K562 (cell line): ENCODE data around the gene GET3. TPM values are rescaled to one million over a fixed set of nuclear protein-coding genes. Genes with fewer than 3 reads are reported as not detected.
A peak's percentile ranks its signal among the peaks of the same experiment; 100 is the strongest.

Experiments used
- ARID2 ChIP-seq: fragments of 450-650 bp; IDR thresholded peaks from 2 replicates; pipeline ENCODE4 v1.6.1; 2017; ENCODE audit warnings: antibody characterized with exemption, mild to moderate bottlenecking
- FOSL1 ChIP-seq: fragments of 200-800 bp; sonication (Bioruptor generic); conservative IDR thresholded peaks from 2 replicates; pipeline ENCODE4 v1.6.1; 2016; ENCODE audit warnings: missing genetic modification characterization, missing compliant biosample characterization
- FOXK2 ChIP-seq, 2 experiments: fragments of 450-650 bp; IDR thresholded peaks in 1 of 2; conservative IDR thresholded peaks in 1 of 2; 2 replicates each; pipeline ENCODE4 v1.6.1; 2016; ENCODE audit warnings: low read depth in 2 of 2, mild to moderate bottlenecking in 1 of 2
- HMG20A ChIP-seq: fragments of 450-650 bp; formaldehyde crosslinking; conservative IDR thresholded peaks from 2 replicates; pipeline ENCODE4 v1.4.0; 2020; ENCODE audit warnings: mild to moderate bottlenecking, mixed read lengths
- NR4A1 ChIP-seq, 2 experiments: fragments of 250-450 bp in 1 of 2; fragments of 450-650 bp in 1 of 2; sonication (Bioruptor Pico) in 1 of 2; IDR thresholded peaks; 2 replicates each; pipeline versions ENCODE4 v1.4.0 to v1.6.1; 2016 to 2020; ENCODE audit warnings: mild to moderate bottlenecking in 2 of 2, missing compliant biosample characterization in 1 of 2, missing genetic modification characterization in 1 of 2, moderate library complexity in 1 of 2
- NUFIP1 ChIP-seq: fragments of 450-650 bp; IDR thresholded peaks from 2 replicates; pipeline ENCODE4 v1.6.1; 2018; ENCODE audit not compliant: partially characterized antibody
- PHB ChIP-seq: fragments of 250-450 bp; sonication (Bioruptor Pico); IDR thresholded peaks from 2 replicates; pipeline ENCODE4 v1.5.0; 2021
- PPARD ChIP-seq: fragments of 250-450 bp; sonication (Bioruptor Pico); IDR thresholded peaks from 2 replicates; pipeline ENCODE4 v1.8.0; 2022; ENCODE audit warnings: inconsistent platforms, mild to moderate bottlenecking, moderate library complexity
- SAFB ChIP-seq: fragments of 200-400 bp; formaldehyde crosslinking; IDR thresholded peaks from 2 replicates; pipeline ENCODE4 v1.6.1; 2017; ENCODE audit warnings: low read depth, low read length, borderline replicate concordance
- SP1 ChIP-seq: sonication (generic); formaldehyde crosslinking; IDR thresholded peaks from 2 replicates; pipeline ENCODE4 v1.8.1; 2022; ENCODE audit warnings: mild to moderate bottlenecking, missing genetic modification reagents
- U2AF2 ChIP-seq: fragments of 200-400 bp; formaldehyde crosslinking; optimal IDR thresholded peaks from 2 replicates; pipeline ENCODE3; 2017; ENCODE audit warnings: low read depth, mild to moderate bottlenecking, low read length
- ZBTB8A ChIP-seq: fragments of 450-650 bp; IDR thresholded peaks from 2 replicates; pipeline ENCODE4 v1.6.1; 2018; ENCODE audit warnings: mild to moderate bottlenecking, moderate library complexity; ENCODE audit not compliant: partially characterized antibody
- ZNF24 ChIP-seq: fragments of 450-650 bp; IDR thresholded peaks from 2 replicates; pipeline ENCODE4 v1.6.1; 2016
- ZNF347 ChIP-seq: fragments of 450-650 bp; formaldehyde crosslinking; IDR thresholded peaks from 2 replicates; pipeline ENCODE4 v1.4.0; 2020; ENCODE audit warnings: low read depth, mild to moderate bottlenecking, moderate library complexity
- ZNF41 ChIP-seq: fragments of 250-450 bp; sonication (Bioruptor Pico); conservative IDR thresholded peaks from 2 replicates; pipeline ENCODE4 v1.4.0; 2020; ENCODE audit warnings: mild to moderate bottlenecking
- ZNF717 ChIP-seq: fragments of 250-450 bp; sonication (Bioruptor Pico); IDR thresholded peaks from 2 replicates; pipeline ENCODE4 v1.5.0; 2021
- polyA plus RNA-seq, 8 experiments: library from polyadenylated mRNA; depleted of rRNA in 4 of 8; stranded (reverse) in 5 of 8; unstranded in 3 of 8; fragments of >200 nt; fragmentation: Nextera tagmentation in 2 of 8; fragmentation: Illumina TruSeq in 1 of 8; extraction: Ambion mirVana in 2 of 8; extraction: Trizol in 1 of 8; gene quantifications; 2 replicates each; pipeline versions ENCODE4 v1.2.1 to v1.2.3, GENCODE V29; 2011 to 2014; ENCODE audit warnings: inconsistent platforms in 1 of 8, missing spikeins in 1 of 8
- total RNA-seq, 7 experiments: library from RNA; depleted of rRNA in 6 of 7; stranded (reverse); fragments of >200 nt in 6 of 7; fragmentation: Illumina TruSeq in 2 of 7; extraction: Trizol in 2 of 7; gene quantifications; 2 replicates each; pipeline versions ENCODE4 v1.2.1 to v1.2.3, GENCODE V29; 2011 to 2021; ENCODE audit warnings: low replicate concordance in 1 of 7
- TF ChIP-seq, protein P1 (sequence below): fragments of 250-450 bp; sonication (Bioruptor Pico); IDR thresholded peaks from 2 replicates; pipeline ENCODE4 v1.8.0; 2022; ENCODE audit warnings: inconsistent platforms, mild to moderate bottlenecking, moderate library complexity, borderline replicate concordance
- TF ChIP-seq, protein P2 (sequence below): fragments of 200-400 bp; formaldehyde crosslinking; IDR thresholded peaks from 2 replicates; pipeline ENCODE4 v1.6.1; 2017; ENCODE audit warnings: mild to moderate bottlenecking, low read depth, low read length, moderate library complexity
- TF ChIP-seq, protein P3 (sequence below): fragments of 450-650 bp; IDR thresholded peaks from 2 replicates; pipeline ENCODE4 v1.6.1; 2016; ENCODE audit warnings: antibody characterized with exemption
- TF ChIP-seq, protein P4 (sequence below): sonication (generic); formaldehyde crosslinking; IDR thresholded peaks from 2 replicates; pipeline ENCODE4 v1.8.0; 2022; ENCODE audit warnings: mild to moderate bottlenecking, missing genetic modification reagents

Gene GET3
- total and polyA plus RNA-seq, 9 of the 15 experiments (the other 6 are each of a cell fraction or from before 2014, with no cell fraction given): 8.3 to 83.5 (median 51.8) TPM

DNA sequence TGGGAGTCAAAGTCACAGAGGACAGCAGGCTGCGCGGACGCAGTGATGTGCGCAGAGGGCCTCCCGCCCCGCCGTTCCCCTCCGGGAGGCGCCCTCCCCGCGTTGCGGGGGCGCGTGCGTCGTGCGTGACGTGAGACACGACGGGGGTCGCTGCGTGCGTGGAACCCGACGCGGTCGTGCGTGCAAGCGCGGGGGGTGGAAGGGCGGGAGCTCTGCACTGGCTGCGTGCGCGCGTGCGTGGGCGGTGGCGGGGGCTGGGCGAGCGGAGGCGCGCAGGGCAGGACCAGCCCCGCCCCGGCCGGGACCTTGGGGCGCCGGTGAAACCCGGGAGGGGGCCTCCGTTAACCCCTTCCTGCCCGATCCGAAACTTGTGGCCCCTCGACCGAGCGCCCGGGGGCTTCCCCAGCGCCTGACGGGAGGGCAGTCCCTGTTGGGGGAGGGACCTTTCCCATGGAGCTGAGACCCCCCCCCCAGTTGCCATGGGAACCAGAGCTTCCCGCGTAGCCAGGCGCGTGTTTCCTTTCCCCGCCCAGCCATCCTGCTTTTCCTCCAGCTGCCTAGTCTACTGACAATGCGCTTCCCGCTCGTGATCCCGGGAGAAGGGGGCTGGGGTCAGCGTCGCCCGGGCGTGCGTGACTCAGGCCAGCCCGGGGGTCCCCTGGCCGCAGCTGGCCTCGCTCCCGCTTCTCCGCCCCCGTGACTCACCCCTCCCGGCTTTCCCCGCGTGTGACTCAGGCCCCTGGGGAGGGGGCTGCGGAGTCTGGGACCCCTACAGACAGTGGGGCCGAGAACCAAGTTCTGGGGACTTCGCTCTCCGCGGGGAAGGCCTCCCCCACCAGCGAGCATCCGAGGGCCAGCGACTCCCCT is 45.4 kb downstream of the GET3 start (continued):
- no peak for TF ChIP-seq NUFIP1
- TF ChIP-seq, protein P1, sequence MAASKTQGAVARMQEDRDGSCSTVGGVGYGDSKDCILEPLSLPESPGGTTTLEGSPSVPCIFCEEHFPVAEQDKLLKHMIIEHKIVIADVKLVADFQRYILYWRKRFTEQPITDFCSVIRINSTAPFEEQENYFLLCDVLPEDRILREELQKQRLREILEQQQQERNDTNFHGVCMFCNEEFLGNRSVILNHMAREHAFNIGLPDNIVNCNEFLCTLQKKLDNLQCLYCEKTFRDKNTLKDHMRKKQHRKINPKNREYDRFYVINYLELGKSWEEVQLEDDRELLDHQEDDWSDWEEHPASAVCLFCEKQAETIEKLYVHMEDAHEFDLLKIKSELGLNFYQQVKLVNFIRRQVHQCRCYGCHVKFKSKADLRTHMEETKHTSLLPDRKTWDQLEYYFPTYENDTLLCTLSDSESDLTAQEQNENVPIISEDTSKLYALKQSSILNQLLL (CRISPR knock-in tag): no peak
- TF ChIP-seq NR4A1 (CRISPR knock-in tag; IDR thresholded peaks at IDR 0.05): 0 out of 2 replicates have a peak, but pooled peaks have one; percentile 29
- TF ChIP-seq NR4A1 (tag; IDR thresholded peaks at IDR 0.05): no peak; the same call in 1 of the 2 replicates
- TF ChIP-seq ZNF41 (CRISPR knock-in tag): no peak
- no peak for TF ChIP-seq ZNF347
- TF ChIP-seq, protein P2, sequence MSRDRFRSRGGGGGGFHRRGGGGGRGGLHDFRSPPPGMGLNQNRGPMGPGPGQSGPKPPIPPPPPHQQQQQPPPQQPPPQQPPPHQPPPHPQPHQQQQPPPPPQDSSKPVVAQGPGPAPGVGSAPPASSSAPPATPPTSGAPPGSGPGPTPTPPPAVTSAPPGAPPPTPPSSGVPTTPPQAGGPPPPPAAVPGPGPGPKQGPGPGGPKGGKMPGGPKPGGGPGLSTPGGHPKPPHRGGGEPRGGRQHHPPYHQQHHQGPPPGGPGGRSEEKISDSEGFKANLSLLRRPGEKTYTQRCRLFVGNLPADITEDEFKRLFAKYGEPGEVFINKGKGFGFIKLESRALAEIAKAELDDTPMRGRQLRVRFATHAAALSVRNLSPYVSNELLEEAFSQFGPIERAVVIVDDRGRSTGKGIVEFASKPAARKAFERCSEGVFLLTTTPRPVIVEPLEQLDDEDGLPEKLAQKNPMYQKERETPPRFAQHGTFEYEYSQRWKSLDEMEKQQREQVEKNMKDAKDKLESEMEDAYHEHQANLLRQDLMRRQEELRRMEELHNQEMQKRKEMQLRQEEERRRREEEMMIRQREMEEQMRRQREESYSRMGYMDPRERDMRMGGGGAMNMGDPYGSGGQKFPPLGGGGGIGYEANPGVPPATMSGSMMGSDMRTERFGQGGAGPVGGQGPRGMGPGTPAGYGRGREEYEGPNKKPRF: no peak
- no peak for TF ChIP-seq ZNF717
- TF ChIP-seq ZNF24: 0 out of 2 replicates have a peak, but pooled peaks have one; percentile 21
- TF ChIP-seq FOSL1: peak; percentile 70
- TF ChIP-seq PPARD (CRISPR knock-in tag): no peak
- TF ChIP-seq, protein P3, sequence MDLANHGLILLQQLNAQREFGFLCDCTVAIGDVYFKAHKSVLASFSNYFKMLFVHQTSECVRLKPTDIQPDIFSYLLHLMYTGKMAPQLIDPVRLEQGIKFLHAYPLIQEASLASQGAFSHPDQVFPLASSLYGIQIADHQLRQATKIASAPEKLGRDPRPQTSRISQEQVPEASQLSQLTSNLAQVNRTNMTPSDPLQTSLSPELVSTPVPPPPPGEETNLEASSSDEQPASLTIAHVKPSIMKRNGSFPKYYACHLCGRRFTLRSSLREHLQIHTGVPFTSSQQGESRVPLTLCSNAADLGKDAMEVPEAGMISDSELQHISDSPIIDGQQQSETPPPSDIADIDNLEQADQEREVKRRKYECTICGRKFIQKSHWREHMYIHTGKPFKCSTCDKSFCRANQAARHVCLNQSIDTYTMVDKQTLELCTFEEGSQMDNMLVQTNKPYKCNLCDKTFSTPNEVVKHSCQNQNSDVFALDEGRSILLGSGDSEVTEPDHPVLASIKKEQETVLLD: peak; percentile 97
- TF ChIP-seq ARID2: no peak
- TF ChIP-seq PHB: no peak
- peak; percentile 100 for TF ChIP-seq SAFB
- no peak for TF ChIP-seq U2AF2
- TF ChIP-seq, protein P4, sequence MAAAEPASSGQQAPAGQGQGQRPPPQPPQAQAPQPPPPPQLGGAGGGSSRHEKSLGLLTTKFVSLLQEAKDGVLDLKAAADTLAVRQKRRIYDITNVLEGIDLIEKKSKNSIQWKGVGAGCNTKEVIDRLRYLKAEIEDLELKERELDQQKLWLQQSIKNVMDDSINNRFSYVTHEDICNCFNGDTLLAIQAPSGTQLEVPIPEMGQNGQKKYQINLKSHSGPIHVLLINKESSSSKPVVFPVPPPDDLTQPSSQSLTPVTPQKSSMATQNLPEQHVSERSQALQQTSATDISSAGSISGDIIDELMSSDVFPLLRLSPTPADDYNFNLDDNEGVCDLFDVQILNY (CRISPR knock-in tag): peak; percentile 75; the same call in 1 of the 2 replicates
- TF ChIP-seq ZBTB8A: no peak
- TF ChIP-seq SP1 (CRISPR knock-in tag): peak; percentile 69
- no peak for TF ChIP-seq FOXK2 (conservative IDR thresholded peaks at IDR 0.05 in 1 of 2, IDR thresholded peaks at IDR 0.05 in 1 of 2; ENCODE audit: low read depth in 2 of 2)
- no peak for TF ChIP-seq HMG20A (CRISPR knock-in tag)
